Esophagus squamous epithelium (tissue), 4 donors: ENCODE measurements around the gene PIGV.
A peak's percentile ranks its signal among the peaks of the same experiment; 100 is the strongest.

ENCODE experiments used
- CTCF ChIP-seq, 6 experiments: fragments of 450-650 bp in 4 of 6; fragments of 200-600 bp in 2 of 6; sonication (generic) in 2 of 6; IDR thresholded peaks; one replicate each; pipeline ENCODE4 v1.5.1; 2016 to 2019; ENCODE audit warnings: antibody characterized with exemption in 6 of 6, mild to moderate bottlenecking in 4 of 6, moderate library complexity in 4 of 6
- POLR2A ChIP-seq, 4 donors: fragments of 450-650 bp; IDR thresholded peaks; one replicate each; pipeline ENCODE4 v1.6.1; 2017; ENCODE audit warnings: antibody characterized with exemption in 4 of 4, mild to moderate bottlenecking in 4 of 4, moderate library complexity in 3 of 4

- peak in 2 of 6 experiments; percentile 3 to 10 for TF ChIP-seq CTCF (IDR thresholded peaks at IDR 0.05)
- TF ChIP-seq POLR2A (IDR thresholded peaks at IDR 0.05) = peak in 1 of 4 donors; percentile 43
Measured at GRCh38 chr1:26833432-26834405, 46.0 kb downstream of the PIGV start.
